Hepatocyte (in vitro differentiated cells): ENCODE measurements around the gene DLGAP4. TPM values are rescaled to one million over a fixed set of nuclear protein-coding genes. Genes with fewer than 3 reads are reported as not detected.

ENCODE experiments used
- DNase-seq: peaks from one replicate; pipeline ENCODE4 v3.0.0-alpha.2; 2016; ENCODE audit warnings: low spot score
- H2AFZ ChIP-seq: fragments of 200-600 bp; sonication (generic); 2 replicates; pipeline ENCODE4 v1.6.0; 2016; ENCODE audit warnings: antibody characterized with exemption, mild to moderate bottlenecking
- H3K27ac ChIP-seq: fragments of 200-600 bp; sonication (generic); 2 replicates; pipeline ENCODE4 v1.5.1; 2016; ENCODE audit warnings: mild to moderate bottlenecking
- H3K27me3 ChIP-seq: fragments of 200-600 bp; sonication (generic); 2 replicates; pipeline ENCODE4 v1.6.1; 2016
- H3K36me3 ChIP-seq: fragments of 200-600 bp; sonication (generic); replicated peaks from 2 replicates; pipeline ENCODE4 v1.5.1; 2016; ENCODE audit warnings: low read depth; ENCODE audit not compliant: insufficient read depth
- H3K4me1 ChIP-seq: fragments of 200-600 bp; sonication (generic); 2 replicates; pipeline ENCODE4 v1.5.1; 2016; ENCODE audit warnings: mild to moderate bottlenecking, moderate library complexity; ENCODE audit not compliant: insufficient read depth
- H3K4me2 ChIP-seq: fragments of 200-600 bp; sonication (generic); 2 replicates; pipeline ENCODE4 v1.6.0; 2016
- H3K4me3 ChIP-seq: fragments of 200-600 bp; sonication (generic); 2 replicates; pipeline ENCODE4 v1.5.1; 2016; ENCODE audit warnings: mild to moderate bottlenecking
- H3K79me2 ChIP-seq: fragments of 200-600 bp; sonication (generic); 2 replicates; pipeline ENCODE4 v1.6.0; 2017; ENCODE audit warnings: mild to moderate bottlenecking
- H3K9me2 ChIP-seq: fragments of 200-600 bp; sonication (generic); replicated peaks from 2 replicates; pipeline ENCODE4 v1.6.0; 2017; ENCODE audit warnings: mild to moderate bottlenecking; ENCODE audit not compliant: insufficient read depth
- H3K9me3 ChIP-seq: fragments of 200-600 bp; sonication (generic); 2 replicates; pipeline ENCODE4 v1.5.1; 2016; ENCODE audit warnings: low read depth, mild to moderate bottlenecking
- H4K20me1 ChIP-seq: fragments of 200-600 bp; sonication (generic); 2 replicates; pipeline ENCODE4 v1.6.0; 2016; ENCODE audit warnings: mild to moderate bottlenecking; ENCODE audit not compliant: insufficient read depth, poor library complexity, severe bottlenecking
- CTCF ChIP-seq: fragments of 200-600 bp; sonication (generic); IDR thresholded peaks from 2 replicates; pipeline ENCODE4 v1.5.1; 2016; ENCODE audit warnings: antibody characterized with exemption, mild to moderate bottlenecking; ENCODE audit not compliant: poor library complexity
- EZH2 ChIP-seq: fragments of 200-600 bp; sonication (generic); IDR thresholded peaks from 2 replicates; pipeline ENCODE4 v1.6.1; 2016; ENCODE audit warnings: antibody characterized with exemption, mild to moderate bottlenecking, borderline replicate concordance
- EZH2phosphoT487 ChIP-seq: fragments of 200-600 bp; sonication (generic); IDR thresholded peaks from one replicate; pipeline ENCODE4 v1.6.1; 2018; ENCODE audit warnings: antibody characterized with exemption, mild to moderate bottlenecking, low read depth, moderate library complexity; ENCODE audit not compliant: unreplicated experiment, severe bottlenecking
- WGBS: methylation state at CpG from one replicate; pipeline ENCODE4 v1.1.6; 2016; ENCODE audit warnings: low lambda C conversion rate; ENCODE audit errors: missing lambda C conversion rate; 5-methylcytosine and 5-hydroxymethylcytosine counted together
- polyA plus RNA-seq: library from polyadenylated mRNA; unstranded; fragments of >200 nt; fragmentation: Nextera tagmentation; extraction: Ambion mirVana; gene quantifications from 2 replicates; pipeline ENCODE4 v1.2.1, GENCODE V29; 2016
- total RNA-seq: library from RNA; depleted of rRNA; stranded (reverse); fragments of >200 nt; gene quantifications from 2 replicates; pipeline ENCODE4 v1.2.3, GENCODE V29; 2014

Gene DLGAP4
- total and polyA plus RNA-seq, 2 experiments from 2014 or later = 16.5 to 39.4 TPM

- no peaks in the 10 kb centered on the region for H3K9me2 ChIP-seq
- no peak overlapping the region for H3K4me2 ChIP-seq
- H4K20me1 ChIP-seq = no peaks in the 10 kb centered on the region
- no peak overlapping the region for H3K27ac ChIP-seq
- H2AFZ ChIP-seq = no peak overlapping the region
- no peaks in the 10 kb centered on the region for H3K4me1 ChIP-seq
- 89% methylated on average over 5 of the region's 5 CpGs for WGBS
- no peak for DNase-seq
- no peaks in the 10 kb centered on the region for H3K36me3 ChIP-seq
- no peaks in the 10 kb centered on the region for H3K27me3 ChIP-seq
- TF ChIP-seq CTCF (no peak), EZH2phosphoT487 (no peak), EZH2 (no peak)
- no peak overlapping the region for H3K4me3 ChIP-seq
- H3K9me3 ChIP-seq = no peaks in the 10 kb centered on the region
- H3K79me2 ChIP-seq = no peaks in the 10 kb centered on the region
Measured at GRCh38 chr20:36355469-36356171, 49.5 kb downstream of the DLGAP4 start.

DNA sequence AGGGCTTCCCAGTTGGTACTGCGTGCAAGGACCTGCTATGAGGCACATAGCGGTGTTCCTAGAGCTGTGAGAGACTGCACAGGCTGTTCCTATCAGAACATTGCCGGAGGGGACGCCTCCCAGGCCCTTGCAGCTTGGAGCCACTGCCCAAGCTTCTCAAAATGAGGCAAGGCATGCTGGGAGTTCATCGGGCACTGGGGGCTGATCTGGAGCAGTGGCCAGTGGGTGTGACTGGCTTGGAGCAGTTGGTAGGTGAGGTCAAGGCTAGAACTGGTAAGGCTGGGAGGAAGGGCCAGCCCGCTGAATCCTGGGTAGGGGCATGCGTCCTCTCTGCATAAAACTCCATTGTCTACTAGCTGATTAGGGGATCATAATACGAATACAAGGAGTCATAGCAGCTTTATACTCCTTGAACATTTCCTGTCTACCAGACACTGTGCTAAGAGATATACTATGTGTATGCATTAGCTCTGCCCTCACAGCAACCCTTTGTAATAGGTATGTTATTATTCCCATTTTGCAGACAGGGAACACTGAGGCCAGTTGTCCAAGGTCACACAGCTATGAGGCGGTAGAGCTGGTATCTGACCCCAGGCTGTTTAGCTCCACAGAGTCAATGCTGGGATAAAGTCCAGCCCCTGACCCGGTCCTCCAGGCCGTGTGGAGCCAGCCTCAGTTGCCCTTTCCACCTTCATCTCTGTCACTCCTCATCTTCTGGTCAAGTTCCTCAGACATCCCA, 53.7 kb downstream of the DLGAP4 start:
- Histone ChIP-seq H3K27me3 (no peaks in the 10 kb centered on the region), H3K79me2 (no peaks in the 10 kb centered on the region), H3K27ac (no peak overlapping the region), H2AFZ (no peak overlapping the region), H3K4me2 (no peak overlapping the region), H3K9me2 (no peaks in the 10 kb centered on the region), H3K36me3 (no peaks in the 10 kb centered on the region), H3K4me1 (no peaks in the 10 kb centered on the region), H3K9me3 (no peaks in the 10 kb centered on the region), H3K4me3 (no peak overlapping the region), H4K20me1 (no peaks in the 10 kb centered on the region)
- 95% methylated on average over 11 of the region's 11 CpGs for WGBS
- TF ChIP-seq EZH2phosphoT487 = no peak
- no peak for TF ChIP-seq CTCF
- no peak for TF ChIP-seq EZH2
- no peak for DNase-seq

DNA sequence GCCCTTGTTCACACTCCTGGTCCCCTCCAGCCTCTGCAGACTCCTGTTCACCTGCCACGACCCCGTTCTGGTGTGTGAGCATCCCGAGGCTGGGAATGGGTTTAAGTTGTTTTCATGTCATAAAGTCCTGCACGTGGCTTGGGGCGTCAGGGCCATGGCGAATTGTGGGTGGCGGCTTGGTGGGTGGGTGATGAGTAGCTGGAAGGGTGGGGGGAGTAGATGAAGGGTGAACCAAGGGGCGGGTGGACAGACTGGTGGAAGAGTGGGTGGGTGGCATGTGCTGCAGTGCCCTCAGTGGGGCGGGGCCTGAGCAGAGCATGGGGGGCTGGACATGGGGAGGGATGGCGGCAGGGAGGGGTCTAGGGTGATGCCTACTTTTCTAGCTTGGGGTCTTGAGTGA, 54.3 kb downstream of the DLGAP4 start:
- H3K4me1 ChIP-seq = no peaks in the 10 kb centered on the region
- no peaks in the 10 kb centered on the region for H3K9me2 ChIP-seq
- H3K27ac ChIP-seq = no peak overlapping the region
- no peak for DNase-seq
- no peak overlapping the region for H3K4me3 ChIP-seq
- no peaks in the 10 kb centered on the region for H3K27me3 ChIP-seq
- H3K4me2 ChIP-seq = no peak overlapping the region
- no peak overlapping the region for H2AFZ ChIP-seq
- WGBS = 77% methylated on average over 8 of the region's 10 CpGs
- TF ChIP-seq CTCF (no peak), EZH2 (no peak), EZH2phosphoT487 (no peak)
- no peaks in the 10 kb centered on the region for H3K36me3 ChIP-seq
- no peaks in the 10 kb centered on the region for H3K9me3 ChIP-seq
- H3K79me2 ChIP-seq = no peaks in the 10 kb centered on the region
- no peaks in the 10 kb centered on the region for H4K20me1 ChIP-seq
